ENCODE results near the gene PHLDB1. TPM values are rescaled to one million over a fixed set of nuclear protein-coding genes. Genes with fewer than 3 reads are reported as not detected.

PHLDB1 gene
- total and polyA plus RNA-seq, 3 donors from 2014 or later = 51.1 to 102 (median 95.9) TPM

- H3K27ac ChIP-seq = no peak overlapping the region
- no peaks in the 10 kb centered on the region for H3K9me3 ChIP-seq
- no peaks in the 10 kb centered on the region for H3K27me3 ChIP-seq
- intact Hi-C loops (cut with DNase I; ENCODE audit: low total_unique reads) = no loop called here
- H3K4me3 ChIP-seq = no peak overlapping the region
- no peaks in the 10 kb centered on the region for H3K36me3 ChIP-seq (ENCODE audit: low read depth, missing control alignments)
- peaks cover 2% of the 10 kb centered on the region for H3K4me1 ChIP-seq
- TF ChIP-seq POLR2A (IDR thresholded peaks at IDR 0.05) = no peak
- TF ChIP-seq CTCF (IDR thresholded peaks at IDR 0.05) = no peak
- WGBS, 2 donors = 92% methylated on average over 20 of the region's 20 CpGs; no CpG with 5 or more reads in 1 of the 2 donors
- DNase-seq = no peak
These were observed 20.6 kb downstream of the PHLDB1 start for GRCh38 chr11:118628031-118628430.

- TF ChIP-seq CTCF (IDR thresholded peaks at IDR 0.05) = no peak
- TF ChIP-seq POLR2A (IDR thresholded peaks at IDR 0.05) = no peak
- no peak for DNase-seq
- 82 to 88% methylated on average over 10 to 13 of the region's 13 CpGs for WGBS, 2 donors
- intact Hi-C loops (cut with DNase I; ENCODE audit: low total_unique reads) = no loop called here
- Histone ChIP-seq H3K4me1 (peaks cover 1% of the 10 kb centered on the region), H3K9me3 (no peaks in the 10 kb centered on the region), H3K36me3 (ENCODE audit: low read depth, missing control alignments) (no peaks in the 10 kb centered on the region), H3K27me3 (no peaks in the 10 kb centered on the region), H3K27ac (no peak overlapping the region), H3K4me3 (no peak overlapping the region)
These were observed 21.0 kb downstream of the PHLDB1 start for GRCh38 chr11:118628432-118628831.

- no peak for TF ChIP-seq CTCF (IDR thresholded peaks at IDR 0.05)
- no peak for TF ChIP-seq POLR2A (IDR thresholded peaks at IDR 0.05)
- Histone ChIP-seq H3K9me3 (no peaks in the 10 kb centered on the region), H3K27me3 (no peaks in the 10 kb centered on the region), H3K4me3 (no peak overlapping the region), H3K4me1 (peaks cover 7% of the 10 kb centered on the region), H3K36me3 (ENCODE audit: low read depth, missing control alignments) (no peaks in the 10 kb centered on the region), H3K27ac (no peak overlapping the region)
- WGBS, 2 donors = 70 to 74% methylated on average over 4 to 5 of the region's 5 CpGs
- intact Hi-C loops (cut with DNase I; ENCODE audit: low total_unique reads) = no loop called here
- no peak for DNase-seq
These were observed 21.6 kb downstream of the PHLDB1 start for GRCh38 chr11:118628861-118629549.

GRCh38 chr11:118629761-118630661, 22.6 kb downstream of the PHLDB1 start:
- no peak overlapping the region for H3K27ac ChIP-seq
- TF ChIP-seq POLR2A (IDR thresholded peaks at IDR 0.05) (no peak), CTCF (IDR thresholded peaks at IDR 0.05) (no peak)
- no peaks in the 10 kb centered on the region for H3K9me3 ChIP-seq
- no peaks in the 10 kb centered on the region for H3K27me3 ChIP-seq
- H3K4me3 ChIP-seq = no peak overlapping the region
- H3K36me3 ChIP-seq (ENCODE audit: low read depth, missing control alignments) = no peaks in the 10 kb centered on the region
- no peak for DNase-seq
- intact Hi-C loops (cut with DNase I; ENCODE audit: low total_unique reads) = no loop called here
- WGBS, 2 donors = 77 to 82% methylated on average over 5 to 6 of the region's 6 CpGs
- H3K4me1 ChIP-seq = peaks cover 14% of the 10 kb centered on the region
